Endothelial cell of umbilical vein (primary cell): ENCODE data around the gene TMC3. TPM values are rescaled to one million over a fixed set of nuclear protein-coding genes. Genes with fewer than 3 reads are reported as not detected.

ENCODE experiments used
- BruUV-seq: library from RNA; stranded (reverse); fragments of 400-500 nt; replicated peaks from 2 replicates; lab custom pipeline; 2021; lab: Mats Ljungman, UMichigan
- CTCF ChIA-PET: fragments of 300-600, 350-600 bp; sonication (Branson Sonifier 250); formaldehyde crosslinking; loops from one replicate; lab custom pipeline; 2021; ENCODE audit warnings: antibody characterized with exemption, inconsistent platforms; lab: Charles Lee
- POLR2A ChIA-PET: fragments of 300-600, 350-600 bp; sonication (Branson Sonifier 250); formaldehyde crosslinking; loops from one replicate; lab custom pipeline; 2021; ENCODE audit warnings: antibody characterized with exemption, inconsistent platforms; lab: Charles Lee
- DNase-seq: peaks from one replicate; pipeline ENCODE4 v3.0.0-alpha.2; 2011; ENCODE audit warnings: low read depth, low spot score
- FAIRE-seq: peaks from 2 replicates; lab custom pipeline; 2011; peaks lifted over from hg19 to GRCh38; lab: Jason Lieb, UNC
- H2AFZ ChIP-seq: 2 replicates; pipeline ENCODE4 v1.6.0; 2012; ENCODE audit warnings: low read depth, low read length, control low read depth, inconsistent platforms
- H3K27ac ChIP-seq: 2 replicates; pipeline ENCODE4 v1.5.1; 2011; ENCODE audit warnings: low read depth, mild to moderate bottlenecking, control low read depth, low read length, moderate library complexity; ENCODE audit not compliant: insufficient read depth
- H3K27me3 ChIP-seq, 2 experiments: 2 replicates each; pipeline versions ENCODE4 v1.6.0 to v1.6.1; 2011; ENCODE audit warnings: low read length in 2 of 2, mixed read lengths in 1 of 2; ENCODE audit not compliant: control insufficient read depth in 2 of 2, insufficient read depth in 2 of 2
- H3K36me3 ChIP-seq, 2 experiments: 2 replicates in 1 of 2; 3 replicates in 1 of 2; pipeline ENCODE4 v1.5.1; 2011; ENCODE audit warnings: low read length in 2 of 2, mild to moderate bottlenecking in 1 of 2, moderate library complexity in 1 of 2; ENCODE audit not compliant: control insufficient read depth in 2 of 2, insufficient read depth in 2 of 2; ENCODE audit errors: extremely low read depth in 1 of 2
- H3K4me1 ChIP-seq: 3 replicates; pipeline ENCODE4 v1.5.1; 2011; ENCODE audit warnings: mild to moderate bottlenecking, low read length; ENCODE audit not compliant: control insufficient read depth, insufficient read depth; ENCODE audit errors: extremely low read depth
- H3K4me2 ChIP-seq: 2 replicates; pipeline ENCODE4 v1.6.1; 2011; ENCODE audit warnings: low read length, control low read depth, mixed read lengths; ENCODE audit not compliant: insufficient read depth
- H3K4me3 ChIP-seq, 3 experiments: fragments of 200-600 bp in 1 of 3; sonication (generic), shearing (Covaris generic) in 1 of 3; replicated peaks in 1 of 3; 2 replicates each; pipeline ENCODE4 v1.5.1; 2011 to 2016; ENCODE audit warnings: control low read depth in 3 of 3, low read length in 3 of 3, mild to moderate bottlenecking in 2 of 3, inconsistent platforms in 1 of 3, low read depth in 1 of 3, moderate library complexity in 1 of 3; ENCODE audit not compliant: insufficient read depth in 1 of 3
- H3K79me2 ChIP-seq: 2 replicates; pipeline ENCODE4 v1.6.0; 2012; ENCODE audit warnings: low read length, inconsistent platforms; ENCODE audit not compliant: control insufficient read depth, insufficient read depth
- H3K9ac ChIP-seq: replicated peaks from 2 replicates; pipeline ENCODE3; 2011; ENCODE audit warnings: low read length, control low read depth; ENCODE audit not compliant: insufficient read depth; ENCODE audit errors: extremely low read depth
- H3K9me1 ChIP-seq: replicated peaks from 3 replicates; pipeline ENCODE4 v1.6.0; 2011; ENCODE audit warnings: mild to moderate bottlenecking, low read length; ENCODE audit not compliant: control insufficient read depth, insufficient read depth; ENCODE audit errors: extremely low read depth
- H3K9me3 ChIP-seq: replicated peaks from 2 replicates; pipeline ENCODE4 v1.5.1; 2012; ENCODE audit warnings: low read length, inconsistent platforms; ENCODE audit not compliant: control insufficient read depth, insufficient read depth
- H4K20me1 ChIP-seq: replicated peaks from 2 replicates; pipeline ENCODE3; 2011; ENCODE audit warnings: mild to moderate bottlenecking, low read length; ENCODE audit not compliant: control insufficient read depth, insufficient read depth; ENCODE audit errors: extremely low read depth
- CTCF ChIP-seq, 2 donors: IDR thresholded peaks; 1 replicate in 1 of 2; 2 replicates in 1 of 2; pipeline ENCODE4 v1.5.1; 2011; ENCODE audit warnings: low read length in 2 of 2, mild to moderate bottlenecking in 2 of 2, moderate library complexity in 2 of 2, control low read depth in 1 of 2, inconsistent platforms in 1 of 2, low read depth in 1 of 2; ENCODE audit not compliant: insufficient read depth in 1 of 2; ENCODE audit errors: extremely low read depth in 1 of 2
- EZH2 ChIP-seq: IDR thresholded peaks from 2 replicates; pipeline ENCODE4 v1.6.1; 2012; ENCODE audit warnings: borderline replicate concordance, low read depth, mild to moderate bottlenecking, moderate library complexity, low read length, inconsistent platforms; ENCODE audit not compliant: severe bottlenecking
- JUN ChIP-seq: IDR thresholded peaks from 2 replicates; pipeline ENCODE4 v1.6.1; 2011; ENCODE audit warnings: borderline replicate concordance, low read depth; ENCODE audit not compliant: insufficient read length, insufficient read depth
- MAX ChIP-seq: IDR thresholded peaks from 2 replicates; pipeline ENCODE4 v1.6.1; 2011; ENCODE audit not compliant: insufficient read depth, insufficient read length
- MYC ChIP-seq: IDR thresholded peaks from one replicate; pipeline ENCODE4 v1.6.1; 2011; ENCODE audit warnings: mild to moderate bottlenecking, low read depth, low read length
- POLR2AphosphoS5 ChIP-seq: IDR thresholded peaks from 2 replicates; pipeline ENCODE4 v1.6.1; 2012; ENCODE audit warnings: low read depth, mild to moderate bottlenecking, control low read depth, low read length, moderate library complexity; ENCODE audit not compliant: insufficient read depth
- dilution Hi-C: fragments of 300-500 bp; cut with MboI; formaldehyde crosslinking; loops from one replicate; pipeline ENCODE4 v1.15.0; 2019; ENCODE audit warnings: low sequenced_read_pairs; ENCODE audit not compliant: extremely low pct_ligation_motif_present
- intact Hi-C: fragments of 100-400 bp; cut with micrococcal nuclease; formaldehyde crosslinking; loops from one replicate; pipeline ENCODE4 v1.10.0; 2022
- polyA plus RNA-seq, 4 experiments: library from polyadenylated mRNA; depleted of rRNA in 3 of 4; stranded (reverse) in 3 of 4; unstranded in 1 of 4; fragments of >200 nt; gene quantifications; 2 replicates each; pipeline versions ENCODE4 v1.2.1 to v1.2.3, GENCODE V29; 2011 to 2012; ENCODE audit warnings: missing spikeins in 1 of 4
- total RNA-seq: library from RNA; stranded (reverse); gene quantifications from 2 replicates; pipeline ENCODE4 v1.2.3, GENCODE V29; 2021

The TMC3 gene
- total and polyA plus RNA-seq, 2 donors (not counting 3 experiments of a cell fraction or from before 2014, with no cell fraction given): not detected

DNA sequence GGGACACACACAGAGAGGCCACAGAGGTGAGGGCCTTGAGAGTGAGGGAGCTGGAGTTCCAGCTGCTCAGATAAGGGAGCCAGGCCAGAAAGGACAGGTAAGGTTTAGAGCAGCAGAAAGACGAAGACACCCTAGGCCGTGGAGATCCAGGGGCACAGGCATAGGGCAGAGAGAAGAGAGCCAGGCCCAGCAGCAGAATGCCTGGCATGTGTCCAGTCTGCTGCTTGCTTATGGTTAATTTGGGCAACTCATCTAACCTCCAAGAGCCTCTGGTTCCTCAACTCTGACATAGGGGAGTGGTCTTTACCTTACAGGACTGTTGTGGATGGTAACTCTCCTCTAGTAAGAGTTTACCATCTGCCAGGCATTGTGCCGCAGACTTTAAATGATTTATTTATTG is 86.0 kb downstream of the TMC3 start:
- TF ChIP-seq EZH2 (no peak), POLR2AphosphoS5 (no peak), CTCF (IDR thresholded peaks at IDR 0.05; ENCODE audit: extremely low read depth in 1 of 2, insufficient read depth in 1 of 2, low read depth in 1 of 2, low read length in 2 of 2) (no peak), MAX (no peak), JUN (no peak), MYC (no peak)
- no peaks in the 10 kb centered on the region for H3K79me2 ChIP-seq
- peaks cover 2% of the 10 kb centered on the region in 2 experiments for H3K27me3 ChIP-seq
- no peak overlapping the region for H3K4me3 ChIP-seq
- ChIA-PET CTCF (interaction anchor here (1.8 kb wide), 1 partner anchor 22 kb away, joined by 8 read pairs; no protein-coding TSS in a partner anchor), POLR2A (no interaction called here)
- H3K9me3 ChIP-seq: no peaks in the 10 kb centered on the region
- dilution Hi-C loops: no loop called here
- H3K36me3 ChIP-seq: no peaks in the 10 kb centered on the region
- H3K9ac ChIP-seq: no peak overlapping the region
- no TSS peak for BruUV-seq
- intact Hi-C loops: no loop called here
- no peaks in the 10 kb centered on the region for H4K20me1 ChIP-seq
- FAIRE-seq: no peak
- no peak overlapping the region for H3K4me2 ChIP-seq
- no peaks in the 10 kb centered on the region for H3K4me1 ChIP-seq
- H3K27ac ChIP-seq: no peak overlapping the region
- no peak overlapping the region for H2AFZ ChIP-seq
- no peak for DNase-seq
- no peaks in the 10 kb centered on the region for H3K9me1 ChIP-seq
